ENCODE data around the gene SLC5A10. TPM values are rescaled to one million over a fixed set of nuclear protein-coding genes. Genes with fewer than 3 reads are reported as not detected.

The SLC5A10 gene
- total and polyA plus RNA-seq, 2 experiments from 2014 or later, result 0.10 TPM; not detected in 1

DNA sequence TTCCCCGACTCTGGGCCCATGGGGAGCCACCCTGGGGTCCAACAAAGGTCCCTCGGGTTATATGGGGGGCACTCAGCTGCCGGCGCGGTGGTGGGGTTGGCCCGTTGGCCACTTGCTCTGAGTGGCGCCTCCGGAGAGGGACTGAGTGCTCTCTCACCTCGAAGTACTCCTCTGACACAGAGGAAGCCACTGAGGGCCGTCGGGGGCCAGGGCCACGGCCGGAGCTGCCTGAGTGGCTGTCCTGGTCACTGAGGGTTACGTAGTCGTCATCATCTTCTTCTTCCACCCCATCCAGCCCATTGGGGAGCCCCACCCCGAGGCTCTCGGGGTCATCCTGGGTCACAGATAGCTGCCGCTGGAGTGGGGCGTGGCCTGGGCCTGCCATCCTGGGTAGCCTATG is 25.7 kb downstream of the SLC5A10 start (continued):
- TF ChIP-seq, protein P1, sequence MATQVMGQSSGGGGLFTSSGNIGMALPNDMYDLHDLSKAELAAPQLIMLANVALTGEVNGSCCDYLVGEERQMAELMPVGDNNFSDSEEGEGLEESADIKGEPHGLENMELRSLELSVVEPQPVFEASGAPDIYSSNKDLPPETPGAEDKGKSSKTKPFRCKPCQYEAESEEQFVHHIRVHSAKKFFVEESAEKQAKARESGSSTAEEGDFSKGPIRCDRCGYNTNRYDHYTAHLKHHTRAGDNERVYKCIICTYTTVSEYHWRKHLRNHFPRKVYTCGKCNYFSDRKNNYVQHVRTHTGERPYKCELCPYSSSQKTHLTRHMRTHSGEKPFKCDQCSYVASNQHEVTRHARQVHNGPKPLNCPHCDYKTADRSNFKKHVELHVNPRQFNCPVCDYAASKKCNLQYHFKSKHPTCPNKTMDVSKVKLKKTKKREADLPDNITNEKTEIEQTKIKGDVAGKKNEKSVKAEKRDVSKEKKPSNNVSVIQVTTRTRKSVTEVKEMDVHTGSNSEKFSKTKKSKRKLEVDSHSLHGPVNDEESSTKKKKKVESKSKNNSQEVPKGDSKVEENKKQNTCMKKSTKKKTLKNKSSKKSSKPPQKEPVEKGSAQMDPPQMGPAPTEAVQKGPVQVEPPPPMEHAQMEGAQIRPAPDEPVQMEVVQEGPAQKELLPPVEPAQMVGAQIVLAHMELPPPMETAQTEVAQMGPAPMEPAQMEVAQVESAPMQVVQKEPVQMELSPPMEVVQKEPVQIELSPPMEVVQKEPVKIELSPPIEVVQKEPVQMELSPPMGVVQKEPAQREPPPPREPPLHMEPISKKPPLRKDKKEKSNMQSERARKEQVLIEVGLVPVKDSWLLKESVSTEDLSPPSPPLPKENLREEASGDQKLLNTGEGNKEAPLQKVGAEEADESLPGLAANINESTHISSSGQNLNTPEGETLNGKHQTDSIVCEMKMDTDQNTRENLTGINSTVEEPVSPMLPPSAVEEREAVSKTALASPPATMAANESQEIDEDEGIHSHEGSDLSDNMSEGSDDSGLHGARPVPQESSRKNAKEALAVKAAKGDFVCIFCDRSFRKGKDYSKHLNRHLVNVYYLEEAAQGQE (IDR thresholded peaks at IDR 0.05; ENCODE audit: unreplicated experiment), result no peak
- TF ChIP-seq EZH2phosphoT487 (IDR thresholded peaks at IDR 0.05; ENCODE audit: unreplicated experiment), result no peak
- TF ChIP-seq, protein P2, sequence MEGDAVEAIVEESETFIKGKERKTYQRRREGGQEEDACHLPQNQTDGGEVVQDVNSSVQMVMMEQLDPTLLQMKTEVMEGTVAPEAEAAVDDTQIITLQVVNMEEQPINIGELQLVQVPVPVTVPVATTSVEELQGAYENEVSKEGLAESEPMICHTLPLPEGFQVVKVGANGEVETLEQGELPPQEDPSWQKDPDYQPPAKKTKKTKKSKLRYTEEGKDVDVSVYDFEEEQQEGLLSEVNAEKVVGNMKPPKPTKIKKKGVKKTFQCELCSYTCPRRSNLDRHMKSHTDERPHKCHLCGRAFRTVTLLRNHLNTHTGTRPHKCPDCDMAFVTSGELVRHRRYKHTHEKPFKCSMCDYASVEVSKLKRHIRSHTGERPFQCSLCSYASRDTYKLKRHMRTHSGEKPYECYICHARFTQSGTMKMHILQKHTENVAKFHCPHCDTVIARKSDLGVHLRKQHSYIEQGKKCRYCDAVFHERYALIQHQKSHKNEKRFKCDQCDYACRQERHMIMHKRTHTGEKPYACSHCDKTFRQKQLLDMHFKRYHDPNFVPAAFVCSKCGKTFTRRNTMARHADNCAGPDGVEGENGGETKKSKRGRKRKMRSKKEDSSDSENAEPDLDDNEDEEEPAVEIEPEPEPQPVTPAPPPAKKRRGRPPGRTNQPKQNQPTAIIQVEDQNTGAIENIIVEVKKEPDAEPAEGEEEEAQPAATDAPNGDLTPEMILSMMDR (conservative IDR thresholded peaks at IDR 0.05; ENCODE audit: low read depth in 2 of 2), result no peak
- TF ChIP-seq EZH2 (IDR thresholded peaks at IDR 0.05; ENCODE audit: low read depth, unreplicated experiment), result no peak

DNA sequence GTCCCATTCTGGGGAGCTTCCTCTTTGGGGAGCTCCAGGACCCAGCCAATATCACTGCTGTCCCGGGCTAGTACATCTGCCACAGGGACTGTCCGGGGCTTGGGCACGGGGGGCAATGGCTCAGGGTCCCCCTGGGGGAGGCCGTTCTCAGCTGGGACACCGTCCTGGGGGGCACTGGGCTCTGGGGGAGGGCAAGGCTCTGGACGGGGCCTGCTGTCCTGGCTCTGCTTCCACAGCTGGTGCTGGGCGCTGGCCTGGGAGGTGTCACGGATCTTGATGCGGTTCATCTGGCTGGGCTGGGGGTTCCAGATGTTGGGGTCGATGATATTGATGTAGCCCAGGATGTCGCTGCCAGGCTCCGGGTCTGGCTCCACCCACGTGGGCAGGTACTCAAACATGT is 26.1 kb downstream of the SLC5A10 start:
- Histone ChIP-seq H3K9me2 (ENCODE audit: insufficient read depth) (no peaks in the 10 kb centered on the region), H3K27me3 (ENCODE audit: insufficient read depth) (no peaks in the 10 kb centered on the region), H3K36me3 (ENCODE audit: insufficient read depth) (peaks cover 10% of the 10 kb centered on the region), H3K4me3 (no peak overlapping the region), H3K4me1 (ENCODE audit: insufficient read depth) (no peaks in the 10 kb centered on the region), H3K79me2 (replicated peaks; ENCODE audit: insufficient read depth) (0 out of 2 replicates have a peak, but pooled peaks cover 3% of the 10 kb centered on the region), H4K20me1 (replicated peaks; ENCODE audit: insufficient read depth) (peaks cover 3% of the 10 kb centered on the region; the same call in 1 of the 2 replicates), H3K27ac (ENCODE audit: low read depth) (no peak overlapping the region), H2AFZ (no peak overlapping the region), H3K4me2 (no peak overlapping the region), H3F3A (replicated peaks; ENCODE audit: low read depth) (no peaks in the 10 kb centered on the region)
- Mint-ChIP-seq H3K9me3 (no peaks in the 10 kb centered on the region), H3K4me1 (0 out of 3 replicates have a peak, but pooled peaks cover 2% of the 10 kb centered on the region), H3K4me3 (no peak overlapping the region), H3K27me3 (ENCODE audit: insufficient read depth, low read depth, poor library complexity) (peaks cover 18% of the 10 kb centered on the region), H3K27ac (no peak overlapping the region), H3K36me3 (ENCODE audit: low read depth) (peaks cover 41% of the 10 kb centered on the region)
- TF ChIP-seq, protein P2 (conservative IDR thresholded peaks at IDR 0.05; ENCODE audit: low read depth in 2 of 2), result no peak
- TF ChIP-seq ZNF114 (CRISPR knock-in tag; IDR thresholded peaks at IDR 0.05) (no peak), EZH2 (IDR thresholded peaks at IDR 0.05; ENCODE audit: low read depth, unreplicated experiment) (no peak)
- ATAC-seq (no peak), DNase-seq (ENCODE audit: low spot score) (no peak)

Measured in GM23338 (cell line).